Testis (tissue), 3 donors: Measurements from ENCODE around the gene ZNF425. TPM values are rescaled to one million over a fixed set of nuclear protein-coding genes. Genes with fewer than 3 reads are reported as not detected.
A peak's percentile ranks its signal among the peaks of the same experiment; 100 is the strongest.
"Not testable (repeated sequence)": the region's sequence is repeated elsewhere in the genome, so short reads cannot be mapped to it uniquely, and the experiment has no call there.

Experiments
- DNase-seq: peaks from one replicate; pipeline ENCODE4 v3.0.0-alpha.2; 2019
- H3K27ac ChIP-seq, 2 donors: fragments of 200-600 bp; sonication (generic); one replicate each; pipeline ENCODE4 v1.5.1; 2019
- H3K27me3 ChIP-seq: fragments of 200-600 bp; sonication (generic); one replicate; pipeline ENCODE4 v1.5.1; 2019
- H3K36me3 ChIP-seq: fragments of 200-600 bp; sonication (generic); one replicate; pipeline ENCODE4 v1.5.1; 2017; ENCODE audit warnings: low read depth; ENCODE audit errors: missing control alignments
- H3K4me1 ChIP-seq: fragments of 200-600 bp; sonication (generic); one replicate; pipeline ENCODE4 v1.5.1; 2019
- H3K4me3 ChIP-seq, 2 donors: fragments of 200-600 bp; sonication (generic); one replicate each; pipeline ENCODE4 v1.5.1; 2017 to 2019
- H3K9me3 ChIP-seq: fragments of 200-600 bp; sonication (generic); one replicate; pipeline ENCODE4 v1.5.1; 2017
- POLR2A ChIP-seq: fragments of 450-650 bp; IDR thresholded peaks from one replicate; pipeline ENCODE4 v1.6.1; 2017; ENCODE audit warnings: antibody characterized with exemption, mild to moderate bottlenecking, moderate library complexity
- whole genome bisulfite sequencing, 2 donors: methylation state at CpG; one replicate each; pipeline ENCODE4 v1.1.5; 2018; 5-methylcytosine and 5-hydroxymethylcytosine counted together
- intact Hi-C: fragments of 100-400 bp; cut with DNase I; formaldehyde crosslinking; loops from one replicate; pipeline ENCODE4 v1.15.1; 2023; ENCODE audit warnings: low total_unique reads
- polyA plus RNA-seq: library from polyadenylated mRNA; stranded (reverse); fragments of 350-450 nt; fragmentation: Illumina TruSeq; extraction: RNeasy Lipid Tissue Mini Kit (QIAGEN cat#74804); gene quantifications from one replicate; pipeline ENCODE4 v1.2.3, GENCODE V29; 2014; ENCODE audit warnings: low read depth, low replicate concordance; ENCODE audit not compliant: insufficient read depth
- total RNA-seq, 2 donors: library from RNA; depleted of rRNA; stranded (reverse); fragments of >200 nt; gene quantifications; one replicate each; pipeline ENCODE4 v1.2.3, GENCODE V29; 2016
- TF ChIP-seq, protein P1 (sequence below), 3 experiments: fragments of 450-650 bp in 2 of 3; fragments of 200-600 bp in 1 of 3; sonication (generic) in 1 of 3; IDR thresholded peaks; one replicate each; pipeline ENCODE4 v1.5.1; 2016 to 2019; ENCODE audit warnings: antibody characterized with exemption in 3 of 3, mild to moderate bottlenecking in 2 of 3, moderate library complexity in 1 of 3

ZNF425 gene
- total and polyA plus RNA-seq, 3 donors from 2014 or later = 3.0 to 4.3 (median 3.4) TPM

DNA sequence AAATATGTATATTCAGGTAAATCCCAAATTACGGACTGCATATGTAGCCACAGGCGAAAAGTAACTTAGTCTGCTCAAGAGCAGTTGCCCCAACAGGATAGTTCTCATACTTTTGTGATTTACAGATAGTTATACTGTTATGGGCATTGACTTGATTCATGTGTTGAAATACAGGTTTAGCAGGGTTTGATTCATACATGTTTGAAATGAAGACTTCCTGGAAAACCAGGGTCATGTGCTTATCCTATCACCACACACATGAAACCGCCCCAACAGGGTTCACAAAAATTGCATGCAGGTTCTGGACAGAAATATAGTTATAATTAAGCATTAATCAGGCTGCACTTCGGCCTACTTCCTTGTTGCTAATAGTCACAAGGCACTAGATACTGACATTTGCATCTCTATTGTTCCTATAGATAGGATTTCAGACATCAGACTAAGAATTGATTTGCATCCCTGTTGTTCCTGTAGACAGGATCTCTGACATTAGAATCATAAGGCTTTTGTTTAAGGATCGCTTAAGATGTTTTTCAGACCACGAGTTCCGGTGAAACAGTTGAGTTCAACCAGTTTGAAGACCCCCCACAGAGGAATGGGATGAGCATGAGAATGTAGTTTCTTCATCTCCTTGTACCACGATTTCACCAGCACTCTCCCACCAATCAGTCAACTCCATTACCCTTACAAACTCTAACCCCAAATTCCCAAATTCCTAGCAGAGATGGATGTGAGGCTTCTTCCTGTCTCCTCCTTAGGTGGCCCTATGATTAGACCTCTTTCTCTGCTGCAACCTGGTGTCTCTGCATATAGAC is 19.1 kb upstream of the ZNF425 start:
- H3K36me3 ChIP-seq = no peaks in the 10 kb centered on the region
- no peaks in the 10 kb centered on the region for H3K9me3 ChIP-seq
- intact Hi-C loops = no loop called here
- WGBS, 2 donors = 73 to 80% methylated on average over 8 of the region's 8 CpGs
- no peak for DNase-seq
- H3K27me3 ChIP-seq = no peaks in the 10 kb centered on the region
- TF ChIP-seq, protein P1, sequence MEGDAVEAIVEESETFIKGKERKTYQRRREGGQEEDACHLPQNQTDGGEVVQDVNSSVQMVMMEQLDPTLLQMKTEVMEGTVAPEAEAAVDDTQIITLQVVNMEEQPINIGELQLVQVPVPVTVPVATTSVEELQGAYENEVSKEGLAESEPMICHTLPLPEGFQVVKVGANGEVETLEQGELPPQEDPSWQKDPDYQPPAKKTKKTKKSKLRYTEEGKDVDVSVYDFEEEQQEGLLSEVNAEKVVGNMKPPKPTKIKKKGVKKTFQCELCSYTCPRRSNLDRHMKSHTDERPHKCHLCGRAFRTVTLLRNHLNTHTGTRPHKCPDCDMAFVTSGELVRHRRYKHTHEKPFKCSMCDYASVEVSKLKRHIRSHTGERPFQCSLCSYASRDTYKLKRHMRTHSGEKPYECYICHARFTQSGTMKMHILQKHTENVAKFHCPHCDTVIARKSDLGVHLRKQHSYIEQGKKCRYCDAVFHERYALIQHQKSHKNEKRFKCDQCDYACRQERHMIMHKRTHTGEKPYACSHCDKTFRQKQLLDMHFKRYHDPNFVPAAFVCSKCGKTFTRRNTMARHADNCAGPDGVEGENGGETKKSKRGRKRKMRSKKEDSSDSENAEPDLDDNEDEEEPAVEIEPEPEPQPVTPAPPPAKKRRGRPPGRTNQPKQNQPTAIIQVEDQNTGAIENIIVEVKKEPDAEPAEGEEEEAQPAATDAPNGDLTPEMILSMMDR (IDR thresholded peaks at IDR 0.05) = no peak
- TF ChIP-seq POLR2A = no peak
- no peaks in the 10 kb centered on the region for H3K4me1 ChIP-seq
- H3K4me3 ChIP-seq = no peak overlapping the region
- H3K27ac ChIP-seq = no peak overlapping the region

DNA sequence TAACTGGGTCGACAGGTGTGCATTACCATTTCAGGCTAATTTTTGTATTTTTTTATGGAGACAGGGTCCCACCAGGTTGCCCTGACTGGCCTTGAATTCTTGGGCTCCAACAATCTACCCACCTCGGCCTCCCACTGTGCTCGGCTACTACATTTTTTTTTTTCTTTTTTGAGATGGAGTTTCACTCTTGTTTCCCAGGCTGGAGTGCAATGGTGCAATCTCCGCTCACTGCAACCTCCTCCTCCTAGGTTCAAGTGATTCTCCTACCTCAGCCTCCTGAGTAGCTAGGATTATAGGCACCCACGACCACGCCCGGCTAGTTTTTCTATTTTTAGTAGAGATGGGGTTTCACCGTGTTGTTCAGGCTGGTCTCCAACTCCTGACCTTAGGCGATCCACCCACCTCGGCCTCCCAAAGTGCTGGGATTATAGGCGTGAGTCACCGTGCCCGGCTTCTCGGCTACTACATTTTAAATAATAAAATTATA is 18.4 kb upstream of the ZNF425 start:
- H3K4me1 ChIP-seq, intact Hi-C loops, H3K27ac ChIP-seq, H3K27me3 ChIP-seq, H3K36me3 ChIP-seq, H3K9me3 ChIP-seq, DNase-seq, H3K4me3 ChIP-seq: not testable (repeated sequence)
- 81 to 83% methylated on average over 14 of the region's 14 CpGs for WGBS, 2 donors

DNA sequence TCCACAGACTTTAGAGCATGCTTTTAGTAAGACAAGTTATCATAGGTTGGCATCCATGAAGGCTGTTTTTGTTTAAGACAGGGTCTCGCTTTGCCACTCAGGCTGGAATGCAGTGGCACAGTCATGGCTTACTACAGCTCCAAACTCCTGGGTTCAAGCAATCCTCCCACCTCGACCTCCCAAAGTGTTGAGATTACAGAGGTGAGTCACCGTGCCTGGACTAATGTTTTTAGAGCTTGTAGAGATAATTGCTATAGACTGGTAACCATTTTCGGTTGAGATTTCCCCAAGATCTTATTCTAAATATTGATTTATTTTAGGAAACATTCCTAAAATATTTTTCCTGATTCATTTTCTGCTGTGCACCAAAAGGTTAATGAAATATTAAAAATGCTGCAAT is 15.8 kb upstream of the ZNF425 start:
- TF ChIP-seq, protein P1 (IDR thresholded peaks at IDR 0.05) = no peak
- no peaks in the 10 kb centered on the region for H3K4me1 ChIP-seq
- H3K4me3 ChIP-seq = no peak overlapping the region
- H3K27me3 ChIP-seq = no peaks in the 10 kb centered on the region
- WGBS, 2 donors = 82 to 90% methylated on average over 4 of the region's 4 CpGs
- H3K36me3 ChIP-seq = no peaks in the 10 kb centered on the region
- no peaks in the 10 kb centered on the region for H3K9me3 ChIP-seq
- no peak overlapping the region for H3K27ac ChIP-seq
- intact Hi-C loops = no loop called here
- DNase-seq = no peak

DNA sequence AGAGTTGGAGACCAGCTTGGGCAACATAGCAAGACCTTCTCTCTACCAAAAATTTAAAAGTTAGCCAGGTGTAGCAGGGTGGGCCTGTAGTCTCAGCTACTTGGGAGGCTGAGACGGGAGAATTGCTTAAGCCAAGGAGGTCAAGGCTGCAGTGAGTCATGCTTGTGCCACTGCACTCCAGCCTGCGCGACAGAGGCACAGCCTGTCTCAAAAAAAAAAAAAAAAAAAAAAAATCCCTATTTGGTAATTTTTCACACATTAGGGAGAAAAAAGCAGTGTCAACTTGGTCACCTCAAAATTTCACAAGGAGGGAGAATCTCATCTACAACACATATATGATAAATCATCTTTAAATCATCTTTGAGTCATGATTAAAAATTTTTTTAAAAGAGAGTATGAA is 14.7 kb upstream of the ZNF425 start:
- Histone ChIP-seq H3K9me3 (no peaks in the 10 kb centered on the region), H3K4me1 (no peaks in the 10 kb centered on the region), H3K36me3 (no peaks in the 10 kb centered on the region), H3K27me3 (no peaks in the 10 kb centered on the region), H3K4me3 (no peak overlapping the region), H3K27ac (no peak overlapping the region)
- TF ChIP-seq, protein P1 (IDR thresholded peaks at IDR 0.05) = no peak
- no peak for TF ChIP-seq POLR2A
- 52 to 53% methylated on average over 3 of the region's 3 CpGs for whole genome bisulfite sequencing, 2 donors
- intact Hi-C loops = no loop called here
- peak; percentile 21 for DNase-seq

DNA sequence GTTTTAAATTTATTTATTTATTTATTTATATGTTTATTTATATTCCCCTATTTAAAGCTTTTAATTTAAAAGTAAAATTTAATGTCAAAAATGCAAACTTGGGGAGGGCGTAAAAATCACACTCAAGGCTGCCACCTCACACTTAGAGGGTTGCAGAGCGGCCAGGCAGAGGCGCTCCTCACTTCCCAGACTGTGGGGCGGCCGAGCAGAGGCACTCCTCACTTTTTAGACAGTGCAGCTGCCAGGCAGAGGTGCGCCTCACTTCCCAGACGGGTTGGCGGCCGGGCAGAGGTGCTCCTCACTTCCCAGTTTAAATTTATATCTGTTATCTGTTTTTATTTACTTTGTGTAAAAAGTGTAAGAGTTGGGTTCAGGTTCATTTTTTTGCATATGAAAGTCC is 10.0 kb upstream of the ZNF425 start:
- 94 to 96% methylated on average over 9 of the region's 9 CpGs for WGBS, 2 donors
- Histone ChIP-seq H3K27ac (no peak overlapping the region), H3K9me3 (no peaks in the 10 kb centered on the region), H3K36me3 (no peaks in the 10 kb centered on the region), H3K4me1 (no peaks in the 10 kb centered on the region), H3K27me3 (no peaks in the 10 kb centered on the region), H3K4me3 (no peak overlapping the region)
- DNase-seq = no peak
- intact Hi-C loops = no loop called here
- no peak for TF ChIP-seq POLR2A
- TF ChIP-seq, protein P1 (IDR thresholded peaks at IDR 0.05) = no peak
